SK-N-SH (cell line): Measurements from ENCODE around the gene PARD3. TPM values are rescaled to one million over a fixed set of nuclear protein-coding genes. Genes with fewer than 3 reads are reported as not detected.

Source experiments
- CTCF ChIA-PET: fragments of 300-600, 350-600 bp; formaldehyde crosslinking; extraction: SDS; loops from one replicate; lab custom pipeline; 2021; lab: Yijun Ruan, JAX
- POLR2A ChIA-PET: fragments of 350-600 bp; sonication (Branson Sonifier 250); formaldehyde crosslinking; extraction: SDS; loops from one replicate; lab custom pipeline; 2020; ENCODE audit warnings: antibody characterized with exemption, inconsistent platforms; lab: Yijun Ruan, JAX
- DNase-seq: peaks from one replicate; pipeline ENCODE4 v3.0.0; 2012
- H2AFZ ChIP-seq: fragments of 200-600 bp; sonication (generic); 2 replicates; pipeline ENCODE4 v1.8.1; 2016; ENCODE audit warnings: antibody characterized with exemption, mild to moderate bottlenecking, low read depth
- H3F3A ChIP-seq: fragments of 200-600 bp; sonication (generic); replicated peaks from 2 replicates; pipeline ENCODE3; 2016; ENCODE audit warnings: antibody characterized with exemption, mild to moderate bottlenecking; ENCODE audit not compliant: insufficient read depth
- H3K27ac ChIP-seq, 2 experiments: fragments of 200-500 bp in 1 of 2; fragments of 200-600 bp in 1 of 2; sonication (Bioruptor generic) in 1 of 2; sonication (generic), shearing (Covaris generic) in 1 of 2; 2 replicates each; pipeline versions ENCODE4 v1.5.1 to v1.6.1; 2014 to 2016; ENCODE audit warnings: low read depth in 2 of 2, inconsistent platforms in 1 of 2, low read length in 1 of 2, mild to moderate bottlenecking in 1 of 2, mixed read lengths in 1 of 2
- H3K27me3 ChIP-seq: fragments of 200-600 bp; sonication (generic), shearing (Covaris generic); 2 replicates; pipeline ENCODE4 v1.6.1; 2016; ENCODE audit warnings: mixed run types; ENCODE audit not compliant: insufficient read depth
- H3K36me3 ChIP-seq, 2 experiments: fragments of 200-500 bp in 1 of 2; fragments of 200-600 bp in 1 of 2; sonication (Bioruptor generic) in 1 of 2; sonication (generic) in 1 of 2; replicated peaks in 1 of 2; 2 replicates each; pipeline versions ENCODE3 to v1.5.1; 2014 to 2016; ENCODE audit warnings: low read length in 1 of 2, mild to moderate bottlenecking in 1 of 2; ENCODE audit not compliant: insufficient read depth in 2 of 2, control insufficient read depth in 1 of 2
- H3K4me1 ChIP-seq, 2 experiments: fragments of 200-500 bp in 1 of 2; fragments of 200-600 bp in 1 of 2; sonication (Bioruptor generic) in 1 of 2; sonication (generic), shearing (Covaris generic) in 1 of 2; 2 replicates each; pipeline versions ENCODE4 v1.5.1 to v1.6.1; 2014 to 2016; ENCODE audit warnings: low read depth in 1 of 2, low read length in 1 of 2, mixed run types in 1 of 2; ENCODE audit not compliant: insufficient read depth in 2 of 2, control insufficient read depth in 1 of 2
- H3K4me2 ChIP-seq: fragments of 200-600 bp; sonication (generic), shearing (Covaris generic); 2 replicates; pipeline ENCODE4 v1.6.1; 2017; ENCODE audit warnings: mixed run types
- H3K4me3 ChIP-seq, 2 experiments: fragments of 200-500 bp in 1 of 2; fragments of 200-600 bp in 1 of 2; sonication (Bioruptor generic) in 1 of 2; sonication (generic), shearing (Covaris generic) in 1 of 2; 2 replicates each; pipeline versions ENCODE4 v1.5.1 to v1.8.1; 2014 to 2016; ENCODE audit warnings: low read depth in 2 of 2, inconsistent platforms in 1 of 2, low read length in 1 of 2, mild to moderate bottlenecking in 1 of 2, mixed read lengths in 1 of 2, moderate library complexity in 1 of 2
- H3K79me2 ChIP-seq: fragments of 200-600 bp; sonication (generic); 2 replicates; pipeline ENCODE4 v1.8.1; 2017; ENCODE audit warnings: mild to moderate bottlenecking; ENCODE audit not compliant: insufficient read depth
- H3K9ac ChIP-seq: fragments of 200-600 bp; sonication (generic); 2 replicates; pipeline ENCODE4 v1.6.1; 2017; ENCODE audit warnings: mixed run types
- H3K9me2 ChIP-seq: fragments of 200-600 bp; sonication (generic); 2 replicates; pipeline ENCODE4 v1.6.1; 2017; ENCODE audit warnings: mixed run types
- H3K9me3 ChIP-seq: fragments of 200-600 bp; sonication (generic); 2 replicates; pipeline ENCODE4 v1.6.1; 2017; ENCODE audit warnings: mixed run types, mild to moderate bottlenecking, moderate library complexity
- H4K20me1 ChIP-seq: fragments of 200-600 bp; sonication (generic); 2 replicates; pipeline ENCODE4 v1.6.1; 2017; ENCODE audit warnings: mild to moderate bottlenecking, mixed run types; ENCODE audit not compliant: insufficient read depth
- ELF1 ChIP-seq: IDR thresholded peaks from 2 replicates; pipeline ENCODE4 v1.4.0; 2012
- EZH2phosphoT487 ChIP-seq: fragments of 200-600 bp; sonication (generic); IDR thresholded peaks from 2 replicates; pipeline ENCODE4 v1.6.1; 2017; ENCODE audit warnings: low read depth, mixed run types, mild to moderate bottlenecking, antibody characterized with exemption, moderate library complexity, borderline replicate concordance
- MXI1 ChIP-seq: IDR thresholded peaks from 2 replicates; pipeline ENCODE4 v1.6.1; 2012; ENCODE audit warnings: mild to moderate bottlenecking, low read depth, low read length, improper control_type of control experiment
- NFIC ChIP-seq: IDR thresholded peaks from 2 replicates; pipeline ENCODE4 v1.4.0; 2012; ENCODE audit warnings: borderline replicate concordance
- POLR2AphosphoS5 ChIP-seq: IDR thresholded peaks from 2 replicates; pipeline ENCODE4 v1.6.1; 2012; ENCODE audit warnings: low read depth, low read length
- RCOR1 ChIP-seq: fragments of 150-350 bp; IDR thresholded peaks from 2 replicates; pipeline ENCODE4 v1.6.1; 2017; ENCODE audit warnings: antibody characterized with exemption, low read length
- RFX5 ChIP-seq: IDR thresholded peaks from 2 replicates; pipeline ENCODE4 v1.6.1; 2012; ENCODE audit warnings: mild to moderate bottlenecking, improper control_type of control experiment, low read length
- RXRA ChIP-seq: IDR thresholded peaks from 2 replicates; pipeline ENCODE4 v1.4.0; 2012; ENCODE audit warnings: low read depth, mild to moderate bottlenecking, borderline replicate concordance
- SIN3A ChIP-seq: IDR thresholded peaks from 2 replicates; pipeline ENCODE4 v1.6.1; 2012; ENCODE audit warnings: low read depth, mild to moderate bottlenecking, low read length, moderate library complexity, borderline replicate concordance
- YY1 ChIP-seq: IDR thresholded peaks from 2 replicates; pipeline ENCODE4 v1.4.0; 2012; ENCODE audit warnings: low read depth, mild to moderate bottlenecking
- WGBS: methylation state at CpG from one replicate; pipeline ENCODE4 v1.1.6; 2017; ENCODE audit warnings: low lambda C conversion rate; 5-methylcytosine and 5-hydroxymethylcytosine counted together
- polyA plus RNA-seq, 3 experiments: library from polyadenylated mRNA; depleted of rRNA; stranded (reverse); fragments of >200 nt; gene quantifications; 2 replicates each; pipeline ENCODE4 v1.2.3, GENCODE V29; 2012
- TF ChIP-seq, protein P1 (sequence below): IDR thresholded peaks from 2 replicates; pipeline ENCODE4 v1.6.1; 2012; ENCODE audit warnings: mild to moderate bottlenecking, low read depth, low read length, moderate library complexity
- TF ChIP-seq, protein P2 (sequence below): fragments of 150-350 bp; IDR thresholded peaks from 2 replicates; pipeline ENCODE4 v1.6.1; 2017; ENCODE audit warnings: antibody characterized with exemption, low read length, low read depth, borderline replicate concordance
- TF ChIP-seq, protein P3 (sequence below): fragments of 200-600 bp; sonication (generic); IDR thresholded peaks from 2 replicates; pipeline ENCODE4 v1.6.1; 2017; ENCODE audit warnings: antibody characterized with exemption, mild to moderate bottlenecking, moderate library complexity
- TF ChIP-seq, protein P4 (sequence below): IDR thresholded peaks from 2 replicates; pipeline ENCODE4; 2012

The PARD3 gene
- polyA plus RNA-seq, 1 of the 3 experiments (the other 2 are of a cell fraction), result 29.4 TPM

DNA sequence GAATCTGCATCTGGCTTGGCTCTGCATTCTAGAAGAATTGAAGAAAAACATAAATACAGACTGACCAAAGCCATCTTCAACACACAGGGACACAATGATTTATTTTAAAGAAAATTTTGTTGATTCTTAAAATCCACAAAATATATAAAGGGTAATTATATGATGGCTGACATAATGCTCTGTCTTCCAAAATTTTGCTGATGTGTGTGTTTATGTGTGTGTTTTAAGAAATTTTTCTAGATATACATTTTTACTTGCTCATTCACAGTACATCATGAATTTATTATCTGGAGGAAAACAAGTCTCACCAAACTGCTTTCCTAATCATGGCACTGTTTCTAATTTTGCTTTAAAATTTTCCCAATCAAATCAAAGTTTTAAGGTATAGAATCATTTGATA lies 442.6 kb downstream of the PARD3 start (continued):
- TF ChIP-seq, protein P1, sequence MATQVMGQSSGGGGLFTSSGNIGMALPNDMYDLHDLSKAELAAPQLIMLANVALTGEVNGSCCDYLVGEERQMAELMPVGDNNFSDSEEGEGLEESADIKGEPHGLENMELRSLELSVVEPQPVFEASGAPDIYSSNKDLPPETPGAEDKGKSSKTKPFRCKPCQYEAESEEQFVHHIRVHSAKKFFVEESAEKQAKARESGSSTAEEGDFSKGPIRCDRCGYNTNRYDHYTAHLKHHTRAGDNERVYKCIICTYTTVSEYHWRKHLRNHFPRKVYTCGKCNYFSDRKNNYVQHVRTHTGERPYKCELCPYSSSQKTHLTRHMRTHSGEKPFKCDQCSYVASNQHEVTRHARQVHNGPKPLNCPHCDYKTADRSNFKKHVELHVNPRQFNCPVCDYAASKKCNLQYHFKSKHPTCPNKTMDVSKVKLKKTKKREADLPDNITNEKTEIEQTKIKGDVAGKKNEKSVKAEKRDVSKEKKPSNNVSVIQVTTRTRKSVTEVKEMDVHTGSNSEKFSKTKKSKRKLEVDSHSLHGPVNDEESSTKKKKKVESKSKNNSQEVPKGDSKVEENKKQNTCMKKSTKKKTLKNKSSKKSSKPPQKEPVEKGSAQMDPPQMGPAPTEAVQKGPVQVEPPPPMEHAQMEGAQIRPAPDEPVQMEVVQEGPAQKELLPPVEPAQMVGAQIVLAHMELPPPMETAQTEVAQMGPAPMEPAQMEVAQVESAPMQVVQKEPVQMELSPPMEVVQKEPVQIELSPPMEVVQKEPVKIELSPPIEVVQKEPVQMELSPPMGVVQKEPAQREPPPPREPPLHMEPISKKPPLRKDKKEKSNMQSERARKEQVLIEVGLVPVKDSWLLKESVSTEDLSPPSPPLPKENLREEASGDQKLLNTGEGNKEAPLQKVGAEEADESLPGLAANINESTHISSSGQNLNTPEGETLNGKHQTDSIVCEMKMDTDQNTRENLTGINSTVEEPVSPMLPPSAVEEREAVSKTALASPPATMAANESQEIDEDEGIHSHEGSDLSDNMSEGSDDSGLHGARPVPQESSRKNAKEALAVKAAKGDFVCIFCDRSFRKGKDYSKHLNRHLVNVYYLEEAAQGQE, result no peak

DNA sequence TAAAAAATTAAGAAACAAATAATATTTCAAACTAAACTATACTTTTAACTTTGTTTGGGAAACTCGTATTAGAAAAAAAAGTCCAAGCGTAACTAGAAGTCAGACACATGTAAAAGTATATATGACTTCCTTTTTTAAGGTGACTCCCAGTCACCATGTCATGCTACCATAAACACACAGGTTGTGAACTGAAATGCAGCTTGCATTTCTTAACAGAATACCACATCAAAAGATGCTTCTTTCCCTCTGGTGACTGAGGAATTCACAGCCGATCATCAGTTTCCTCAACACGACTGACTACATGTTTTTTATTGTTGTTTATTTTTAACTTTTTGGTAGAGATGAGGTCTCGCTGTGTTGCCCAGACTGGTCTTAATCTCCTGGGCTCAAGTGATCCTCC lies 445.0 kb downstream of the PARD3 start:
- H3K36me3 ChIP-seq, result peaks cover 16 to 51% of the 10 kb centered on the region in 2 experiments
- no peak overlapping the region for H2AFZ ChIP-seq
- WGBS, result 97% methylated on average over 5 of the region's 5 CpGs
- CTCF ChIA-PET, result no interaction called here
- DNase-seq, result no peak
- H3K27ac ChIP-seq, result no peak overlapping the region
- H3K79me2 ChIP-seq, result no peaks in the 10 kb centered on the region
- POLR2A ChIA-PET, result no interaction called here
- peaks cover 9% of the 10 kb centered on the region for H3K9me3 ChIP-seq
- peaks cover 0 to 2% of the 10 kb centered on the region in 2 experiments; a peak in 1 of 4 replicates for H3K4me1 ChIP-seq
- H4K20me1 ChIP-seq, result no peaks in the 10 kb centered on the region
- H3K27me3 ChIP-seq, result no peaks in the 10 kb centered on the region
- no peak overlapping the region for H3K4me3 ChIP-seq
- no peaks in the 10 kb centered on the region for H3K9me2 ChIP-seq
- H3K9ac ChIP-seq, result no peak overlapping the region
- TF ChIP-seq ELF1 (no peak), RCOR1 (no peak), SIN3A (no peak)
- H3K4me2 ChIP-seq, result no peak overlapping the region
- peaks cover 11% of the 10 kb centered on the region for H3F3A ChIP-seq

DNA sequence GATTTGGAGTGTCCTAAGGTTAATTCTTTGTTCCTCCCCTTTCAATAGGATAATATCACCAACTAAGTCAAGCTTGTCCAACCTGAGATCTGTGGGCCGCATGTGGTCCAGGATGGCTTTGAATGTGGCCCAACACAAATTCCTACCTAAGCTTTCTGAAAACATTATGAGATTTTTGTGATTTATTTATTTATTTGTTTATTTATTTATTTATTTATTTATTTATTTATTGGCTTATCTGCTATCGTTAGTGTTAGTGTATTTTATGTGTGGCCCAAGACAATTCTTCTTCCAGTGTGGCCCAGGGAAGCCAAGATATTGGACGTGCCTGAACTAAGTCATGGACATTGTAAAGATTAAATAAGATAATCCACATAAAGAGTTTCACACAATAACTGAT lies 446.0 kb downstream of the PARD3 start:
- POLR2A ChIA-PET, result interaction anchor here (0.6 kb wide), 1 partner anchor 73 kb away, joined by 3 read pairs; no protein-coding TSS in a partner anchor
- Histone ChIP-seq H3K4me3 (no peak overlapping the region), H3K27me3 (no peaks in the 10 kb centered on the region), H3K79me2 (no peaks in the 10 kb centered on the region), H3K36me3 (peaks cover 10 to 47% of the 10 kb centered on the region in 2 experiments), H4K20me1 (no peaks in the 10 kb centered on the region), H3K9ac (no peak overlapping the region), H3K4me2 (no peak overlapping the region), H3K27ac (no peak overlapping the region), H3K9me3 (peaks cover 9% of the 10 kb centered on the region), H3K4me1 (no peaks in the 10 kb centered on the region; a peak in 1 of 4 replicates), H2AFZ (no peak overlapping the region), H3K9me2 (no peaks in the 10 kb centered on the region), H3F3A (peaks cover 11% of the 10 kb centered on the region)
- CTCF ChIA-PET, result no interaction called here
- no peak for DNase-seq
- 92% methylated on average over 3 of the region's 3 CpGs for WGBS
- TF ChIP-seq, protein P1, result no peak
- no peak for TF ChIP-seq SIN3A
- TF ChIP-seq RXRA, result no peak
- TF ChIP-seq, protein P2, sequence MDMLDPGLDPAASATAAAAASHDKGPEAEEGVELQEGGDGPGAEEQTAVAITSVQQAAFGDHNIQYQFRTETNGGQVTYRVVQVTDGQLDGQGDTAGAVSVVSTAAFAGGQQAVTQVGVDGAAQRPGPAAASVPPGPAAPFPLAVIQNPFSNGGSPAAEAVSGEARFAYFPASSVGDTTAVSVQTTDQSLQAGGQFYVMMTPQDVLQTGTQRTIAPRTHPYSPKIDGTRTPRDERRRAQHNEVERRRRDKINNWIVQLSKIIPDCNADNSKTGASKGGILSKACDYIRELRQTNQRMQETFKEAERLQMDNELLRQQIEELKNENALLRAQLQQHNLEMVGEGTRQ, result no peak
- no peak for TF ChIP-seq RFX5
- TF ChIP-seq EZH2phosphoT487, result no peak
- TF ChIP-seq NFIC, result no peak
- TF ChIP-seq POLR2AphosphoS5, result no peak
- no peak for TF ChIP-seq MXI1
- TF ChIP-seq YY1, result no peak
- TF ChIP-seq, protein P3, sequence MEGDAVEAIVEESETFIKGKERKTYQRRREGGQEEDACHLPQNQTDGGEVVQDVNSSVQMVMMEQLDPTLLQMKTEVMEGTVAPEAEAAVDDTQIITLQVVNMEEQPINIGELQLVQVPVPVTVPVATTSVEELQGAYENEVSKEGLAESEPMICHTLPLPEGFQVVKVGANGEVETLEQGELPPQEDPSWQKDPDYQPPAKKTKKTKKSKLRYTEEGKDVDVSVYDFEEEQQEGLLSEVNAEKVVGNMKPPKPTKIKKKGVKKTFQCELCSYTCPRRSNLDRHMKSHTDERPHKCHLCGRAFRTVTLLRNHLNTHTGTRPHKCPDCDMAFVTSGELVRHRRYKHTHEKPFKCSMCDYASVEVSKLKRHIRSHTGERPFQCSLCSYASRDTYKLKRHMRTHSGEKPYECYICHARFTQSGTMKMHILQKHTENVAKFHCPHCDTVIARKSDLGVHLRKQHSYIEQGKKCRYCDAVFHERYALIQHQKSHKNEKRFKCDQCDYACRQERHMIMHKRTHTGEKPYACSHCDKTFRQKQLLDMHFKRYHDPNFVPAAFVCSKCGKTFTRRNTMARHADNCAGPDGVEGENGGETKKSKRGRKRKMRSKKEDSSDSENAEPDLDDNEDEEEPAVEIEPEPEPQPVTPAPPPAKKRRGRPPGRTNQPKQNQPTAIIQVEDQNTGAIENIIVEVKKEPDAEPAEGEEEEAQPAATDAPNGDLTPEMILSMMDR, result no peak
- TF ChIP-seq, protein P4, sequence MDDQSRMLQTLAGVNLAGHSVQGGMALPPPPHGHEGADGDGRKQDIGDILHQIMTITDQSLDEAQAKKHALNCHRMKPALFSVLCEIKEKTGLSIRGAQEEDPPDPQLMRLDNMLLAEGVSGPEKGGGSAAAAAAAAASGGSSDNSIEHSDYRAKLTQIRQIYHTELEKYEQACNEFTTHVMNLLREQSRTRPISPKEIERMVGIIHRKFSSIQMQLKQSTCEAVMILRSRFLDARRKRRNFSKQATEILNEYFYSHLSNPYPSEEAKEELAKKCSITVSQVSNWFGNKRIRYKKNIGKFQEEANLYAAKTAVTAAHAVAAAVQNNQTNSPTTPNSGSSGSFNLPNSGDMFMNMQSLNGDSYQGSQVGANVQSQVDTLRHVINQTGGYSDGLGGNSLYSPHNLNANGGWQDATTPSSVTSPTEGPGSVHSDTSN, result no peak
